Spinal cord (tissue), 10 donors: ENCODE data around the gene ALDH1A1. TPM values are rescaled to one million over a fixed set of nuclear protein-coding genes. Genes with fewer than 3 reads are reported as not detected.

ENCODE experiments used
- DNase-seq, 6 donors: peaks; one replicate each; pipeline versions ENCODE4 v3.0.0 to v3.0.0-alpha.2; 2013 to 2015; ENCODE audit warnings: low spot score in 6 of 6, low read depth in 4 of 6
- H3K27ac ChIP-seq: one replicate; pipeline ENCODE4 v1.5.1; 2013; ENCODE audit warnings: low read depth, low read length, control low read depth
- H3K27me3 ChIP-seq: one replicate; pipeline ENCODE4 v1.6.1; 2013; ENCODE audit warnings: low read length; ENCODE audit not compliant: control insufficient read depth, insufficient read depth
- H3K36me3 ChIP-seq: one replicate; pipeline ENCODE4 v1.6.1; 2013; ENCODE audit warnings: low read length; ENCODE audit not compliant: control insufficient read depth, insufficient read depth
- H3K4me1 ChIP-seq: one replicate; pipeline ENCODE4 v1.6.1; 2013; ENCODE audit warnings: low read length; ENCODE audit not compliant: control insufficient read depth, insufficient read depth
- H3K4me3 ChIP-seq: one replicate; pipeline ENCODE4 v1.5.1; 2013; ENCODE audit warnings: low read depth, low read length, control low read depth
- H3K9me3 ChIP-seq: one replicate; pipeline ENCODE4 v1.6.1; 2013; ENCODE audit warnings: low read length; ENCODE audit not compliant: control insufficient read depth, insufficient read depth
- WGBS: methylation state at CpG from one replicate; pipeline ENCODE4 v1.1.5; 2013; ENCODE audit warnings: missing lambda C conversion rate; ENCODE audit not compliant: insufficient coverage; 5-methylcytosine and 5-hydroxymethylcytosine counted together
- polyA plus RNA-seq, 2 donors: library from polyadenylated mRNA; unstranded; fragments of 120-200 nt; gene quantifications; one replicate each; pipeline ENCODE4 v1.2.1, GENCODE V29; 2013; ENCODE audit not compliant: insufficient read length in 2 of 2
- total RNA-seq, 2 donors: library from RNA; depleted of rRNA in 1 of 2; stranded (reverse); fragments of 120-200 nt in 1 of 2; fragments of >200 nt in 1 of 2; gene quantifications; one replicate each; pipeline versions ENCODE4 v1.2.3 to v1.2.4, GENCODE V29; 2013 to 2014
- donor health status: healthy.

The ALDH1A1 gene
- total and polyA plus RNA-seq, 4 donors: 7.2 to 74.5 (median 18.5) TPM

- no peak for DNase-seq
- no peaks in the 10 kb centered on the region for H3K4me1 ChIP-seq
- no peak overlapping the region for H3K27ac ChIP-seq
- H3K36me3 ChIP-seq: no peaks in the 10 kb centered on the region
- H3K9me3 ChIP-seq: no peaks in the 10 kb centered on the region
- no peaks in the 10 kb centered on the region for H3K27me3 ChIP-seq
- WGBS: 93% methylated on average over 3 of the region's 4 CpGs
- H3K4me3 ChIP-seq: no peak overlapping the region
These were observed 18.9 kb downstream of the ALDH1A1 start for GRCh38 chr9:72933730-72934665.

- no peak for DNase-seq
- no peaks in the 10 kb centered on the region for H3K27me3 ChIP-seq
- no CpG with 5 or more reads among the region's 3 CpGs for WGBS
These were observed 20.2 kb downstream of the ALDH1A1 start for GRCh38 chr9:72932619-72933018.

GRCh38 chr9:72931897-72932296 lies 21.0 kb downstream of the ALDH1A1 start:
- Histone ChIP-seq H3K27ac (no peak overlapping the region), H3K27me3 (no peaks in the 10 kb centered on the region), H3K4me3 (no peak overlapping the region), H3K36me3 (no peaks in the 10 kb centered on the region), H3K4me1 (no peaks in the 10 kb centered on the region), H3K9me3 (no peaks in the 10 kb centered on the region)
- no peak for DNase-seq

More at GRCh38 chr9:72932619-72933018, 20.2 kb downstream of the ALDH1A1 start:
- Histone ChIP-seq H3K4me3 (no peak overlapping the region), H3K4me1 (no peaks in the 10 kb centered on the region), H3K36me3 (no peaks in the 10 kb centered on the region), H3K9me3 (no peaks in the 10 kb centered on the region), H3K27ac (no peak overlapping the region)

- Histone ChIP-seq H3K27me3 (no peaks in the 10 kb centered on the region), H3K36me3 (no peaks in the 10 kb centered on the region), H3K4me3 (no peak overlapping the region), H3K4me1 (no peaks in the 10 kb centered on the region), H3K27ac (no peak overlapping the region), H3K9me3 (no peaks in the 10 kb centered on the region)
- WGBS: no CpG with 5 or more reads among the region's 1 CpG
- no peak for DNase-seq
These were observed 21.4 kb downstream of the ALDH1A1 start for GRCh38 chr9:72931437-72931836.

- Histone ChIP-seq H3K36me3 (no peaks in the 10 kb centered on the region), H3K4me3 (no peak overlapping the region), H3K4me1 (no peaks in the 10 kb centered on the region), H3K27me3 (no peaks in the 10 kb centered on the region), H3K9me3 (no peaks in the 10 kb centered on the region), H3K27ac (no peak overlapping the region)
- WGBS: 79% methylated on average over 7 of the region's 10 CpGs
- no peak for DNase-seq
These were observed 22.0 kb downstream of the ALDH1A1 start for GRCh38 chr9:72930828-72931227.

- Histone ChIP-seq H3K27me3 (no peaks in the 10 kb centered on the region), H3K4me1 (no peaks in the 10 kb centered on the region), H3K27ac (no peak overlapping the region), H3K36me3 (no peaks in the 10 kb centered on the region), H3K4me3 (no peak overlapping the region), H3K9me3 (no peaks in the 10 kb centered on the region)
- DNase-seq: no peak
- WGBS: no CpG with 5 or more reads among the region's 1 CpG
These were observed 23.3 kb downstream of the ALDH1A1 start for GRCh38 chr9:72929542-72929941.

- H3K4me3 ChIP-seq: no peak overlapping the region
- no peaks in the 10 kb centered on the region for H3K36me3 ChIP-seq
- no peaks in the 10 kb centered on the region for H3K27me3 ChIP-seq
- no peaks in the 10 kb centered on the region for H3K9me3 ChIP-seq
- WGBS: 100% methylated on average over 1 of the region's 4 CpGs
- H3K4me1 ChIP-seq: no peaks in the 10 kb centered on the region
- DNase-seq: no peak
- no peak overlapping the region for H3K27ac ChIP-seq
These were observed 24.8 kb downstream of the ALDH1A1 start for GRCh38 chr9:72928042-72928507.

GRCh38 chr9:72926506-72926905 lies 26.3 kb downstream of the ALDH1A1 start:
- Histone ChIP-seq H3K36me3 (no peaks in the 10 kb centered on the region), H3K27ac (no peak overlapping the region), H3K27me3 (no peaks in the 10 kb centered on the region), H3K4me1 (no peaks in the 10 kb centered on the region), H3K9me3 (no peaks in the 10 kb centered on the region), H3K4me3 (no peak overlapping the region)
- DNase-seq: no peak
- no CpG with 5 or more reads among the region's 1 CpG for WGBS

- H3K27me3 ChIP-seq: no peaks in the 10 kb centered on the region
- DNase-seq: no peak
- 83% methylated on average over 1 of the region's 1 CpG for WGBS
These were observed 27.0 kb downstream of the ALDH1A1 start for GRCh38 chr9:72925891-72926290.

More at GRCh38 chr9:72925891-72926290, 27.0 kb downstream of the ALDH1A1 start:
- no peaks in the 10 kb centered on the region for H3K9me3 ChIP-seq
- H3K27ac ChIP-seq: no peak overlapping the region
- no peak overlapping the region for H3K4me3 ChIP-seq
- no peaks in the 10 kb centered on the region for H3K36me3 ChIP-seq
- H3K4me1 ChIP-seq: no peaks in the 10 kb centered on the region
